ENCODE measurements around the gene XKR7. TPM values are rescaled to one million over a fixed set of nuclear protein-coding genes. Genes with fewer than 3 reads are reported as not detected.

The XKR7 gene
- total RNA-seq, 1 donor from 2014 or later, result not detected

- Mint-ChIP-seq H3K4me3 (ENCODE audit: low read depth) (no peak overlapping the region), H3K27ac (no peak overlapping the region), H3K27me3 (ENCODE audit: low read depth) (peaks cover 8% of the 10 kb centered on the region)
Observed at GRCh38 chr20:31972471-31973021, 4.6 kb downstream of the XKR7 start.

DNA sequence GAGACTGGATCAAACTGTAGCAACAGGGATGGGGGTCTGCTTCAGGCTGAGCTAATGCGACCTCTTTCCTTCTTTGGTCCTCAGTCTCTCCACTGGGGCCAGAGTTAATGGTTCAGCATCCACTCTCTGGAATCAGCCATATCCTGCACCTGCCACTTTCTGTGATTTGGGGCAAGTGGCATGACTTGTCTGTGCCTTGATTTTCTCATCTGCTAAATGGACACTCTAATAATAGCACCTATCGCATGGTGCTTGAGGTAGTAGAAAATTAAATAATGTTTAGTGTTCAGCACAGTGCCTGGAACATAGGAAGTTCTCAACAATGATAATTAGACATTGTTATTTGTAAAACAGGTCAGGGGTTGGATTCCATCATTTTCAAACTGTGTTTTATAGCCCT lies 6.3 kb downstream of the XKR7 start:
- H3K4me1 Mint-ChIP-seq (ENCODE audit: low read depth), result no peaks in the 10 kb centered on the region
- no peak overlapping the region for H3K4me3 Mint-ChIP-seq (ENCODE audit: low read depth)
- no peaks in the 10 kb centered on the region for H3K36me3 Mint-ChIP-seq (ENCODE audit: low read depth)
- no peak overlapping the region for H3K27ac Mint-ChIP-seq
- intact Hi-C loops (cut with micrococcal nuclease), result no loop called here
- DNase-seq (ENCODE audit: low spot score), result no peak
- H3K27me3 Mint-ChIP-seq (ENCODE audit: low read depth), result peaks cover 5% of the 10 kb centered on the region
- no peaks in the 10 kb centered on the region for H3K9me3 Mint-ChIP-seq

More at GRCh38 chr20:31972471-31973021, 4.6 kb downstream of the XKR7 start:
- intact Hi-C loops (cut with micrococcal nuclease), result no loop called here
- H3K36me3 Mint-ChIP-seq (ENCODE audit: low read depth), result no peaks in the 10 kb centered on the region
- DNase-seq (ENCODE audit: low spot score), result no peak
- H3K4me1 Mint-ChIP-seq (ENCODE audit: low read depth), result peaks cover 2% of the 10 kb centered on the region
- H3K9me3 Mint-ChIP-seq, result no peaks in the 10 kb centered on the region

DNA sequence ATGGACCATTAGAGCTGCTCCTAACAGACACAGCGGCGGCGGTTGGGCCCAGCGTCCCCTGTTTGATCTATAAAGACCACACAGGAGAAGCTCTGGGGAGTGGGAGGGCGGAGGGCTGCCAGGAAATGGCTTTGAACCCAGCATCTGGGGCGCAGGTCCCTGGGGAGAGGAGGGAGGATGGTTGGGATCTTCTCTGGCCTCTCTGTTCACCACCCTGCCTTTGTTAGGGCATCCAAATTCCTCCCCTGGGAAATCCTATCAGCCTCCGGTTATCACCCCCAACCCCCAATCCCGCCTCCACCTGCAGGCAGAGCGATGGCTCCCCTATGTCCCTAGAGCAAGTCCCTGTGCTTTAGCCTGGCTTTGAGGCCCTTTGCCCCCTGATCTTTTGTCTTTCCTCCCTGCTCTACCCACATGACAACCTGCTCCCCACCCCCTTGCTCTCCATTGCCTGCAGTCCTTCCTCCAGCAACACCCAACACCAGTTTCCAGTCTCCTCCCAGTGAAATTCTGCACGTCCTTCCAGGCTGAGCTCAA lies 7.1 kb downstream of the XKR7 start:
- Mint-ChIP-seq H3K4me3 (ENCODE audit: low read depth) (no peak overlapping the region), H3K9me3 (no peaks in the 10 kb centered on the region)
- intact Hi-C loops (cut with micrococcal nuclease), result no loop called here

GRCh38 chr20:31975874-31976273 lies 7.9 kb downstream of the XKR7 start:
- Mint-ChIP-seq H3K27ac (no peak overlapping the region), H3K9me3 (no peaks in the 10 kb centered on the region), H3K27me3 (ENCODE audit: low read depth) (peaks cover 2% of the 10 kb centered on the region), H3K4me3 (ENCODE audit: low read depth) (no peak overlapping the region), H3K4me1 (ENCODE audit: low read depth) (no peaks in the 10 kb centered on the region), H3K36me3 (ENCODE audit: low read depth) (no peaks in the 10 kb centered on the region)
- intact Hi-C loops (cut with micrococcal nuclease), result no loop called here
- no peak for DNase-seq (ENCODE audit: low spot score)

More for the DNA sequence above, 7.1 kb downstream of the XKR7 start:
- Mint-ChIP-seq H3K27ac (no peak overlapping the region), H3K36me3 (ENCODE audit: low read depth) (no peaks in the 10 kb centered on the region), H3K4me1 (ENCODE audit: low read depth) (no peaks in the 10 kb centered on the region), H3K27me3 (ENCODE audit: low read depth) (peaks cover 3% of the 10 kb centered on the region)
- no peak for DNase-seq (ENCODE audit: low spot score)

GRCh38 chr20:31977080-31977479 lies 9.1 kb downstream of the XKR7 start:
- H3K36me3 Mint-ChIP-seq (ENCODE audit: low read depth), result no peaks in the 10 kb centered on the region
- no peak overlapping the region for H3K27ac Mint-ChIP-seq
- no peaks in the 10 kb centered on the region for H3K9me3 Mint-ChIP-seq
- H3K4me3 Mint-ChIP-seq (ENCODE audit: low read depth), result no peak overlapping the region
- H3K27me3 Mint-ChIP-seq (ENCODE audit: low read depth), result peaks cover 2% of the 10 kb centered on the region
- DNase-seq (ENCODE audit: low spot score), result no peak
- intact Hi-C loops (cut with micrococcal nuclease), result no loop called here
- no peaks in the 10 kb centered on the region for H3K4me1 Mint-ChIP-seq (ENCODE audit: low read depth)

DNA sequence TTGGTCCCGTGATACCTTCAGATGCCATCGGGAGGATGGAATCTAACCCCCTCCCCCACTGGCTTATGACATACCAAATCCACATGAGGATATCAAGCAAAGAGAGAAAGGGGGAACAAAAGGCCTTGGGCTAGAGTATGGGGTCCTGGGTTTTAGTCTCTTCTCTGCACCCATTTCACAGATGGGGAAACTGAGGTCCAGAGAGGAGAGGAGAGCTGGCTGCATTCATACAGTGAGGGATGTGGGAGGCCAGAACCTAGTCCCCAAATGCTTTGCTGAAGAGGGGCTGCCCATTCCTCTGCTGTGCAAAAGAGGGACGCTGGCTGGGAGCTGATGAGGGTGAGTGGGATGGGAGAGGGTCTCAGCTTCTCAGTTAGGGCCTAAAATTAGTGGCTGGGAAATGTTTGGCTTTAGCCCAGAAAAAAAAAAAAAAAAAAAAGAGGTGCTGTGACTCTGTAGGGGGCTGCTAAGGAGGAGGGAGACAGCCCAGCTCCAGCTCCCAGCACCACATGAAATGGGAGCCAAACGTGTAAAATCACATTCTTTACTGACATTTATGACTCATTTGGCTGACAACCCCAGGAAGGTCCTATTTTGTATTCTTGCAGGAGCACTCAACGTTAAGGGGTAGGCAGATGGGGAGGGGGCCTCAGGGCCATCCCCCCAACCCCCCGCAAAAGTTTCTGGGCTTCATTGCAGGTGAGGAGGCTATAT lies 11.9 kb downstream of the XKR7 start:
- Mint-ChIP-seq H3K27me3 (ENCODE audit: low read depth) (peaks cover 3% of the 10 kb centered on the region), H3K9me3 (no peaks in the 10 kb centered on the region), H3K27ac (no peak overlapping the region), H3K4me1 (ENCODE audit: low read depth) (no peaks in the 10 kb centered on the region), H3K36me3 (ENCODE audit: low read depth) (no peaks in the 10 kb centered on the region), H3K4me3 (ENCODE audit: low read depth) (no peak overlapping the region)
- intact Hi-C loops (cut with micrococcal nuclease), result no loop called here
- no peak for DNase-seq (ENCODE audit: low spot score)

DNA sequence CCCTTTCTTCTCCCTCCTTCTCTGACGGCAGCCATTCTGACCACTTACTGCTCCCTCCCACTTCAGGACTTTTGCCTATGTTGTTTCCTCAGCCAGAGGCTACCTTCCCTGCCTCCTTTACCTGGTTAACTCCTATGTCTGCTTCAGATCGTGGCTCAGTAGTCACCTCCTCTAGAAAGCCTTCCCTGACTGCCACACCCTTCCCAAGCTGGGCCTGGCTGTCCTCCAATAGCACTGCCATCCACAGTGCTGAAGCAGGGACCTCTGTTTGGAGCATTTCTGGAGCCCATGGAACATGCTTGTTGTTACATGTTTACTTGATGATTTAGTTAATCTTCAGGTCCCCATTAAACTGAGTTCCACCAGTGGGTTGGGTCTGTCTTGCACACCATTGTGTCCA lies 13.8 kb downstream of the XKR7 start:
- Mint-ChIP-seq H3K27ac (no peak overlapping the region), H3K36me3 (ENCODE audit: low read depth) (no peaks in the 10 kb centered on the region), H3K4me3 (ENCODE audit: low read depth) (no peak overlapping the region), H3K9me3 (no peaks in the 10 kb centered on the region), H3K27me3 (ENCODE audit: low read depth) (peaks cover 3% of the 10 kb centered on the region), H3K4me1 (ENCODE audit: low read depth) (no peaks in the 10 kb centered on the region)
- DNase-seq (ENCODE audit: low spot score), result no peak
- intact Hi-C loops (cut with micrococcal nuclease), result no loop called here

DNA sequence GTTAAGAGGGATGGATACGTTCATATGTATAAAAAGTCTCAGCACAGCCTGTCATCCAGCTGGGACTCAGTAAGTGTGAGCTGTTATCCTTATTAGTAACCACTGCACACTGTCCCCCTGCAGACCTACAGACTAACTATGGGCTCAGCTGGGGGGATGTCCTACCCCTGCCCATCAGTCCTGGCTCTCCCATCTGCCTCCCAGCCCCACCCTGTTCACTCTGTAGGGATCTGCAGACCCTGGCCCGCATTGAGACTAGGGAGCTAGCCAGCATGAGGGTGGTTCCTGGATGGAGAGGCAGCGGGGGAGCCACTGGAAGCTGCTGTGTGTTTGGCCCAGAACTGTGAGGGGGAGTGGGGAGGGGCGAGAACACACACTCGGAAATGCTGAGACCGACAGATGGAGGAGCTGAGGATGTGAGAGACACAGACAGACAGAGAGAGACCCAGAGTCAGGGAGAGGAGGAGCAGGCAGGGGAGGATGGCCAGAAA lies 17.1 kb downstream of the XKR7 start:
- Mint-ChIP-seq H3K27ac (no peak overlapping the region), H3K27me3 (ENCODE audit: low read depth) (peaks cover 3% of the 10 kb centered on the region), H3K36me3 (ENCODE audit: low read depth) (no peaks in the 10 kb centered on the region), H3K4me3 (ENCODE audit: low read depth) (no peak overlapping the region), H3K9me3 (no peaks in the 10 kb centered on the region), H3K4me1 (ENCODE audit: low read depth) (peaks cover 2% of the 10 kb centered on the region)
- no peak for DNase-seq (ENCODE audit: low spot score)
- intact Hi-C loops (cut with micrococcal nuclease), result no loop called here

DNA sequence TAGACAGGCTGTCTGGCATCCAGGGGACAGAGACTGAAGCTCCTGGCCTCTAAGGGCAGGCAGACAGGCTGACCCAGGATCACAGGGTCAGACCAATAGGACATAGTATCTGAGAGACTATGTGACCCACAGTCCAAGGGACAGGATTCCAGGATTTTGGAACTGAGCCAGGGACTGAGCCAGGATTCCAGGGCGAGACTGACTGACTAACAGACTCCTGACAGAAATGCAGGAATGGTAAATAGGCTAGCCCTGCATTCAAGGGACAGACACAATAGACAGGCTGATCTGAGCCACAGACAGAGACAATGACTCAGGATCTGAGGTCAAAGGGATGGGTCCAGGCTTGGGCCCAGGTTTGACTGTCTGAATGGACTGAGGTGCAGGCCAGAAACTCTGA lies 19.8 kb downstream of the XKR7 start:
- Mint-ChIP-seq H3K27ac (no peak overlapping the region), H3K4me3 (ENCODE audit: low read depth) (no peak overlapping the region), H3K36me3 (ENCODE audit: low read depth) (no peaks in the 10 kb centered on the region), H3K4me1 (ENCODE audit: low read depth) (peaks cover 2% of the 10 kb centered on the region), H3K27me3 (ENCODE audit: low read depth) (peaks cover 5% of the 10 kb centered on the region), H3K9me3 (no peaks in the 10 kb centered on the region)
- intact Hi-C loops (cut with micrococcal nuclease), result no loop called here
- no peak for DNase-seq (ENCODE audit: low spot score)

GRCh38 chr20:31988430-31989015 lies 20.6 kb downstream of the XKR7 start:
- no peaks in the 10 kb centered on the region for H3K36me3 Mint-ChIP-seq (ENCODE audit: low read depth)
- DNase-seq (ENCODE audit: low spot score), result no peak
- peaks cover 2% of the 10 kb centered on the region for H3K4me1 Mint-ChIP-seq (ENCODE audit: low read depth)
- intact Hi-C loops (cut with micrococcal nuclease), result no loop called here
- no peaks in the 10 kb centered on the region for H3K9me3 Mint-ChIP-seq
- H3K27ac Mint-ChIP-seq, result no peak overlapping the region
- H3K27me3 Mint-ChIP-seq (ENCODE audit: low read depth), result peaks cover 10% of the 10 kb centered on the region
- H3K4me3 Mint-ChIP-seq (ENCODE audit: low read depth), result no peak overlapping the region

DNA sequence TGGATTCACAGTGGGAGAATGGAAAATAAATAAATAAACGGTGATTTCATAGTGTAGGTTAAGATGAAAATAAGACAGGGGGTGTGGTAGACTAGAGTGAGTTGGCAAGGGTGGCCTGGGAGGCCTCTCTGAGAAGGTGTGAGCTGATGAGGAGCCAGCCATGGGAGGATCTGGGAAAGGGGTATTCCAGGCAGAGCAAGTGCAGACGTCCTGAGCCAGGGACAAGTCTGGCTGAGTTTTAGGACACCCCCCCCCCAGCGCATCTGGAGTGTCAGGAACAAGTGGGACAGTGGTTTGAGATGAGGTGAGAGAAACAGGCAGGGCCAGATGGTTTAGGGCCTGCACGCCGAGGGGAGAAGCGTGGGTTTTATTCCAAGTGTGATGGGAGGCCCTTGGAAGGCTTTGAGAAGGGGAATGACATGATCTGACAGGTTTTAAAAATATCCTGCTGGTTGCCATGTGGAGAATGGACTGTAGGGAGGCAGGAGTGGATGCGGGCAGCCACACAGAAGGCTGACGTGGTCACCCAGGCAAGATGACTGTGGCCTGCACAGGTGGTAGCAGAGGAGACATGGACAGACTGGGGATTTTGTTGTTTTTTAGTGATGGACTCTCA lies 21.2 kb downstream of the XKR7 start:
- Mint-ChIP-seq H3K27me3 (ENCODE audit: low read depth) (peaks cover 16% of the 10 kb centered on the region), H3K27ac (no peak overlapping the region), H3K4me1 (ENCODE audit: low read depth) (peaks cover 2% of the 10 kb centered on the region), H3K4me3 (ENCODE audit: low read depth) (no peak overlapping the region), H3K9me3 (no peaks in the 10 kb centered on the region), H3K36me3 (ENCODE audit: low read depth) (no peaks in the 10 kb centered on the region)
- intact Hi-C loops (cut with micrococcal nuclease), result no loop called here
- no peak for DNase-seq (ENCODE audit: low spot score)

GRCh38 chr20:31990641-31991338 lies 22.8 kb downstream of the XKR7 start:
- H3K4me1 Mint-ChIP-seq (ENCODE audit: low read depth), result peaks cover 2% of the 10 kb centered on the region
- H3K9me3 Mint-ChIP-seq, result no peaks in the 10 kb centered on the region
- no peak for DNase-seq (ENCODE audit: low spot score)
- H3K4me3 Mint-ChIP-seq (ENCODE audit: low read depth), result no peak overlapping the region
- H3K36me3 Mint-ChIP-seq (ENCODE audit: low read depth), result no peaks in the 10 kb centered on the region
- intact Hi-C loops (cut with micrococcal nuclease), result no loop called here
- H3K27ac Mint-ChIP-seq, result no peak overlapping the region
- H3K27me3 Mint-ChIP-seq (ENCODE audit: low read depth), result peaks cover 22% of the 10 kb centered on the region

All from activated T-helper 2 cell treated with anti-CD3 and anti-CD28 coated beads, Interferon-gamma antibody, Interleukin-2, Interleukin-4, amounts not matched to agents 10 μg/mL and 5 μg/mL and 100 μg/mL, durations not matched to agents 14 hours and 24 hours and 36 hours (primary cell).